Stimulated activated CD4-positive, alpha-beta T cell treated with anti-CD3 and anti-CD28 coated beads, Interleukin-2, amount 100 ng/mL, for 48 hours (primary cell): ENCODE measurements around the gene MAP6.
"Not testable (repeated sequence)": the region's sequence is repeated elsewhere in the genome, so short reads cannot be mapped to it uniquely, and the experiment has no call there.

ENCODE experiments used
- DNase-seq, 2 donors: peaks; one replicate each; pipeline ENCODE4 v3.0.0-alpha.2; 2020

Gene MAP6

GRCh38 chr11:75589933-75590332 is 78.9 kb downstream of the MAP6 start:
- DNase-seq: no peak

GRCh38 chr11:75589051-75589450 is 79.8 kb downstream of the MAP6 start:
- DNase-seq: no peak

GRCh38 chr11:75588051-75588481 is 80.8 kb downstream of the MAP6 start:
- no peak for DNase-seq

- no peak for DNase-seq
These were observed 82.4 kb downstream of the MAP6 start for GRCh38 chr11:75586395-75586794.

- no peak for DNase-seq
These were observed 83.6 kb downstream of the MAP6 start for GRCh38 chr11:75585293-75585670.

GRCh38 chr11:75584659-75585292 is 84.1 kb downstream of the MAP6 start:
- not testable (repeated sequence) for DNase-seq

GRCh38 chr11:75583718-75584658 is 84.8 kb downstream of the MAP6 start:
- no peak for DNase-seq

GRCh38 chr11:75582895-75583717 is 85.7 kb downstream of the MAP6 start:
- peak; percentile 53 to 65 for DNase-seq

- DNase-seq: no peak
These were observed 86.3 kb downstream of the MAP6 start for GRCh38 chr11:75582506-75582894.

- DNase-seq: no peak
These were observed 89.0 kb downstream of the MAP6 start for GRCh38 chr11:75579841-75580240.

- no peak for DNase-seq
These were observed 89.9 kb downstream of the MAP6 start for GRCh38 chr11:75578977-75579376.

- peak; percentile 61 to 62 for DNase-seq
These were observed 91.6 kb downstream of the MAP6 start for GRCh38 chr11:75577207-75577606.

GRCh38 chr11:75576499-75576918 is 92.3 kb downstream of the MAP6 start:
- no peak for DNase-seq

GRCh38 chr11:75576017-75576416 is 92.8 kb downstream of the MAP6 start:
- no peak for DNase-seq

GRCh38 chr11:75574698-75575602 is 93.9 kb downstream of the MAP6 start:
- no peak for DNase-seq

- no peak for DNase-seq
These were observed 96.1 kb downstream of the MAP6 start for GRCh38 chr11:75572744-75573143.

GRCh38 chr11:75571625-75572024 is 97.2 kb downstream of the MAP6 start:
- no peak for DNase-seq

- DNase-seq: no peak
These were observed 98.2 kb downstream of the MAP6 start for GRCh38 chr11:75570559-75571139.

- no peak for DNase-seq
These were observed 100.1 kb downstream of the MAP6 start for GRCh38 chr11:75568616-75569219.

GRCh38 chr11:75567971-75568370 is 100.9 kb downstream of the MAP6 start:
- no peak for DNase-seq

- no peak for DNase-seq
These were observed 102.0 kb downstream of the MAP6 start for GRCh38 chr11:75566763-75567279.
